HL-60 (cell line): Measurements from ENCODE around the gene LRRK1.

ENCODE experiments used
- DNase-seq, 2 experiments: peaks; one replicate each; pipeline ENCODE4 v3.0.0-alpha.2; 2010 to 2020; ENCODE audit warnings: low read depth in 1 of 2, low spot score in 1 of 2
- H3K27ac ChIP-seq: fragments of 250-450 bp; sonication (Bioruptor Pico); replicated peaks from 2 replicates; pipeline ENCODE4 v1.5.1; 2020; ENCODE audit warnings: mild to moderate bottlenecking, moderate library complexity
- H3K27me3 ChIP-seq: fragments of 250-450 bp; sonication (Bioruptor Pico); 2 replicates; pipeline ENCODE4 v1.5.1; 2021; ENCODE audit warnings: mild to moderate bottlenecking, moderate library complexity; ENCODE audit not compliant: insufficient read depth, poor library complexity, severe bottlenecking
- H3K4me3 ChIP-seq: replicated peaks from 2 replicates; pipeline ENCODE4 v1.5.1; 2011; ENCODE audit warnings: mild to moderate bottlenecking, control low read depth, low read length; ENCODE audit not compliant: insufficient read depth
- CTCF ChIP-seq: IDR thresholded peaks from one replicate; pipeline ENCODE4 v1.5.1; 2011; ENCODE audit warnings: low read length, control low read depth, inconsistent platforms; ENCODE audit not compliant: insufficient read depth
- GABPA ChIP-seq: IDR thresholded peaks from 2 replicates; pipeline ENCODE4 v1.6.1; 2012; ENCODE audit warnings: low read depth
- POLR2AphosphoS5 ChIP-seq: IDR thresholded peaks from 2 replicates; pipeline ENCODE4 v1.6.1; 2012; ENCODE audit warnings: low read depth
- REST ChIP-seq: IDR thresholded peaks from 2 replicates; pipeline ENCODE4 v1.6.1; 2012; ENCODE audit warnings: low read depth; ENCODE audit not compliant: insufficient replicate concordance
- SPI1 ChIP-seq: IDR thresholded peaks from 2 replicates; pipeline ENCODE4 v1.6.1; 2012; ENCODE audit warnings: low read depth, mild to moderate bottlenecking, borderline replicate concordance

The LRRK1 gene

GRCh38 chr15:100951965-100952364, 32.8 kb downstream of the LRRK1 start:
- peak; percentile 51; the same call in 1 of the 2 replicates for TF ChIP-seq SPI1
- no peak for TF ChIP-seq POLR2AphosphoS5
- no peak for TF ChIP-seq GABPA
- TF ChIP-seq REST: no peak
- Histone ChIP-seq H3K27me3 (no peaks in the 10 kb centered on the region), H3K27ac (no peak overlapping the region), H3K4me3 (no peak overlapping the region)
- no peak for DNase-seq

GRCh38 chr15:100952566-100952965, 33.4 kb downstream of the LRRK1 start:
- DNase-seq: no peak
- Histone ChIP-seq H3K4me3 (no peak overlapping the region), H3K27me3 (no peaks in the 10 kb centered on the region), H3K27ac (no peak overlapping the region)
- TF ChIP-seq GABPA (no peak), REST (no peak), SPI1 (no peak), POLR2AphosphoS5 (no peak), CTCF (no peak)

GRCh38 chr15:100958326-100959065, 39.3 kb downstream of the LRRK1 start:
- no peak for DNase-seq
- no peak overlapping the region for H3K27ac ChIP-seq
- TF ChIP-seq POLR2AphosphoS5: no peak
- no peaks in the 10 kb centered on the region for H3K27me3 ChIP-seq
- H3K4me3 ChIP-seq: no peak overlapping the region

GRCh38 chr15:100959066-100960050, 40.2 kb downstream of the LRRK1 start:
- no peak overlapping the region for H3K4me3 ChIP-seq
- DNase-seq: no peak
- H3K27ac ChIP-seq: no peak overlapping the region
- no peaks in the 10 kb centered on the region for H3K27me3 ChIP-seq
- no peak for TF ChIP-seq GABPA
- no peak for TF ChIP-seq CTCF
- TF ChIP-seq REST: no peak
